Measurements from ENCODE around the gene ANKRA2.

Gene ANKRA2

DNA sequence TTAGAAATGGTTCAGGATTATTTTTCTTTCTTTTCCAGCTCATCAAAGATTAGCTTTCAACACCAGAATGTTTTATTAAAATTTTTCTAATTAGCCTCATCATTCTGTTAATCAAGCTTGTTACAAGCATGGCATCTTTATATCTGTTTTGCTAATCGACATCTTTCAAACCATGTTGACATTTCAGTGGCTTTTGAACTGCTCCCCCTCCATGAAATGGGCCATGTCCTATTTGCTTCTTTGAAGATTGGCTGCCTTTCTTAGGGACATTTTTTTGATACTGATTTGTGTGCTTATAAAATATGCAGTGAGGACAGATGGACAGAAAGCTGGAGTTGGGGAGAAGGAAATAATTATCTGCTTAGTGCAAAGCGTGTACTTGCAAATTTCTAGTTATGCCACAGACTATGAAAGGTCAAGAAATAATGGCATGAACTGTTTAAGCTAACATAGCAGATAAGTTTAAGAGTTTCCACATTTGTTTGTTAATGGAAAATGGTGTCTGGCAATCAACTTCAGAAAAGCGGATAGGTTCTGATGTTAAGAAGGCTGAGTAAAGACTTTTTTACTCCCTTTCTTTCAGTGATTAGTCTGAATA is 39.7 kb downstream of the ANKRA2 start:
- TF ChIP-seq TARDBP (IDR thresholded peaks at IDR 0.05), result no peak
- no peak for TF ChIP-seq L3MBTL2 (conservative IDR thresholded peaks at IDR 0.05)
- no peak for TF ChIP-seq BHLHE40 (IDR thresholded peaks at IDR 0.05; ENCODE audit: borderline replicate concordance)
- no peak for TF ChIP-seq HDGF (IDR thresholded peaks at IDR 0.05; ENCODE audit: borderline replicate concordance)
- TF ChIP-seq FOXA1 (IDR thresholded peaks at IDR 0.05), result no peak
- TF ChIP-seq CTBP1 (IDR thresholded peaks at IDR 0.05; ENCODE audit: borderline replicate concordance), result no peak
- TF ChIP-seq ELF4 (IDR thresholded peaks at IDR 0.05), result no peak
- TF ChIP-seq ZNF384 (IDR thresholded peaks at IDR 0.05), result no peak
- TF ChIP-seq FOXM1 (IDR thresholded peaks at IDR 0.05; ENCODE audit: borderline replicate concordance), result no peak
- TF ChIP-seq SP1 (IDR thresholded peaks at IDR 0.05), result no peak
- TF ChIP-seq NFRKB (IDR thresholded peaks at IDR 0.05), result no peak
- no peak for TF ChIP-seq SUZ12 (IDR thresholded peaks at IDR 0.05)
- TF ChIP-seq FOXK2 (IDR thresholded peaks at IDR 0.05), result no peak
- TF ChIP-seq ARNT (IDR thresholded peaks at IDR 0.05), result no peak
- TF ChIP-seq, protein P1, sequence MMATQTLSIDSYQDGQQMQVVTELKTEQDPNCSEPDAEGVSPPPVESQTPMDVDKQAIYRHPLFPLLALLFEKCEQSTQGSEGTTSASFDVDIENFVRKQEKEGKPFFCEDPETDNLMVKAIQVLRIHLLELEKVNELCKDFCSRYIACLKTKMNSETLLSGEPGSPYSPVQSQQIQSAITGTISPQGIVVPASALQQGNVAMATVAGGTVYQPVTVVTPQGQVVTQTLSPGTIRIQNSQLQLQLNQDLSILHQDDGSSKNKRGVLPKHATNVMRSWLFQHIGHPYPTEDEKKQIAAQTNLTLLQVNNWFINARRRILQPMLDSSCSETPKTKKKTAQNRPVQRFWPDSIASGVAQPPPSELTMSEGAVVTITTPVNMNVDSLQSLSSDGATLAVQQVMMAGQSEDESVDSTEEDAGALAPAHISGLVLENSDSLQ (IDR thresholded peaks at IDR 0.05), result no peak
- no peak for TF ChIP-seq LEF1 (IDR thresholded peaks at IDR 0.05; ENCODE audit: borderline replicate concordance)
- CTCF ChIA-PET, result no interaction called here
- POLR2A ChIA-PET, result interaction anchor here (0.8 kb wide), 1 partner anchor 28 kb away, joined by 3 read pairs; the partner anchor contains the start of gene BTF3
- DNase-seq (ENCODE audit: extremely low spot score), result no peak

DNA sequence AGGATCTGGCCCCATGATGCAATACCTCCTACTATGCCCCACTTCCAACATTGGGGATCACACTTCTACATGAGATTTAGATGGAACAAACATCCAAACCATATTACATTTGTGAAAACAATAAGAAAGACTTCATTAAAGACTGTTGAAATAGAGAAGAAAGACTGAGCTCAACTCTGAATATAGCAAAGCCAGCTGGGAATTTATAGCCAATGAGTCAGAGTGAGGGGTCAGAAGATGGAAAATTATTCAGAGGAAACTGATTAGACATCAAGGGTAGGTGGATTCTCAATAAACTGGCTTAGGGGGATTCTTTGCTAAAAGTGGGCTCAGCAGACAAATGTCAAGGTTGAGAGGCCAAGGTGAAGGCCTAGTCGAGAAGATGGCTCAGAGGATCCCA is 41.6 kb downstream of the ANKRA2 start:
- no peak for DNase-seq (ENCODE audit: extremely low spot score)
- TF ChIP-seq FOXM1 (IDR thresholded peaks at IDR 0.05; ENCODE audit: borderline replicate concordance), result no peak
- no peak for TF ChIP-seq ZNF384 (IDR thresholded peaks at IDR 0.05)
- TF ChIP-seq LEF1 (IDR thresholded peaks at IDR 0.05; ENCODE audit: borderline replicate concordance), result no peak
- TF ChIP-seq HDGF (IDR thresholded peaks at IDR 0.05; ENCODE audit: borderline replicate concordance), result no peak
- no peak for TF ChIP-seq ELF4 (IDR thresholded peaks at IDR 0.05)
- TF ChIP-seq NFRKB (IDR thresholded peaks at IDR 0.05), result no peak
- no peak for TF ChIP-seq BHLHE40 (IDR thresholded peaks at IDR 0.05; ENCODE audit: borderline replicate concordance)
- TF ChIP-seq, protein P1 (IDR thresholded peaks at IDR 0.05), result no peak
- no peak for TF ChIP-seq FOXA1 (IDR thresholded peaks at IDR 0.05)
- no peak for TF ChIP-seq CTBP1 (IDR thresholded peaks at IDR 0.05; ENCODE audit: borderline replicate concordance)
- TF ChIP-seq L3MBTL2 (conservative IDR thresholded peaks at IDR 0.05), result no peak
- TF ChIP-seq TARDBP (IDR thresholded peaks at IDR 0.05), result no peak
- TF ChIP-seq SUZ12 (IDR thresholded peaks at IDR 0.05), result no peak
- TF ChIP-seq SP1 (IDR thresholded peaks at IDR 0.05), result no peak
- TF ChIP-seq FOXK2 (IDR thresholded peaks at IDR 0.05), result no peak
- TF ChIP-seq ARNT (IDR thresholded peaks at IDR 0.05), result no peak
- POLR2A ChIA-PET, result no interaction called here
- CTCF ChIA-PET, result no interaction called here

DNA sequence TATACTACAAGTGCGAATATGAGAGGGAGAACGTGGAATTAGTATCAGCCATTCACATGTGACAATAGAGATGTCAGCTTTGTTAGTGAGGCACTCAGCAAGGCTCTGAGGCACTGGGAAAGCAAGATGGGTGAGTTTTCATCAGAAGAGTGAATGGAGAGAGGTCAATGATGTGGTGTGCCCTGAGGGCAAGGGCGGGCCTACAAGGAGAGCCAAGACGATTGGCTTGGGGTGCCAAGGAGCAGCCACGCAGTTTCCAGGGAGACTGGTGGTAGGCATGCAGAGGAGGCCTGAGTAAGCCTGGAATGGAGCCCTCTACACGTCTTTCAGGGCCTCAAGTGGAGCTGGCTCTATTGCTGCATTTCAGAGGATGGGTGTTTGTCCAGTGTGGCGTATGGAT is 42.5 kb downstream of the ANKRA2 start:
- ChIA-PET CTCF (interaction anchor here (0.6 kb wide), 1 partner anchor 314 kb away, joined by 5 read pairs; no protein-coding TSS in a partner anchor), POLR2A (no interaction called here)
- TF ChIP-seq HDGF (IDR thresholded peaks at IDR 0.05; ENCODE audit: borderline replicate concordance) (no peak), NFRKB (IDR thresholded peaks at IDR 0.05) (no peak), SUZ12 (IDR thresholded peaks at IDR 0.05) (no peak), FOXA1 (IDR thresholded peaks at IDR 0.05) (no peak), L3MBTL2 (conservative IDR thresholded peaks at IDR 0.05) (no peak), LEF1 (IDR thresholded peaks at IDR 0.05; ENCODE audit: borderline replicate concordance) (no peak), BHLHE40 (IDR thresholded peaks at IDR 0.05; ENCODE audit: borderline replicate concordance) (no peak), TARDBP (IDR thresholded peaks at IDR 0.05) (no peak)
- TF ChIP-seq, protein P1 (IDR thresholded peaks at IDR 0.05), result no peak
- DNase-seq (ENCODE audit: extremely low spot score), result no peak

DNA sequence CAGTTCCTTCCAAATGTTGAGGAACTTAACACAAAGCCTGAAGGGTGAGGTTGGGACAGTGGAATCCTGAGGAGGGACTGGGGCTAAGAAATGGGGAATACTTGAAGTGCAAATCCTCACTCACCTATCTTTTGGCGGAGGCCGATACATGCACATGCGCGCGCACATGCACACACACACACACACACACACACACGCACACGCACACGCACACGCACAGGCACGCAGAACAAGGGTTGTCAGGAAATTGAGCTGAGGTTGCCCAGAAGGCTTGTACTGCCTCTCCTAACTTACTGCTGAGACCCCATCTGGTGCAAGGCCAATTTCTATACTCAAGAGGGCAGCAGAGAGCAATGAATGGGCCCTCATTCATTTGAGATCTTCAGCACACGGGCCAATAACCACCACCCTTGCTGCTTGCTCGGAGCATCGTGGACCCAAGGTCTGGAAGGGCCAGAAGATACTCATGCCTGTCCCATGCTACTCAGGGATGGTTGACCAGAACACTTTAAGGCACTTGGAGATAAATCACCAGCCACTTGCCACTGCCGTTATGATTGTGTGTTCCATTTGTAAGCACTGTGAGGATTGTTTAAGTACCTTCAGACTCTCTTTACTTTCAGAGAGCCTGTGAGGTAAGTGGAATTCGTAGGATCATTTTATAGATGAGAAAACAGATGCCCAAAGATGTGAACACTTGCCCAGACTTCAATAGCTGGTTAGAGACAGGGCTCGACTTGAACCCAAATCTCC is 45.7 kb downstream of the ANKRA2 start:
- ChIA-PET CTCF (interaction anchor here (0.6 kb wide), 2 partner anchors 277 to 1079 kb away, joined by 3 read pairs; no protein-coding TSS in a partner anchor), POLR2A (interaction anchor here (0.6 kb wide), 1 partner anchor 10 kb away, joined by 3 read pairs; no protein-coding TSS in a partner anchor)
- DNase-seq (ENCODE audit: extremely low spot score), result peak; percentile 87

More for the DNA sequence above, 45.7 kb downstream of the ANKRA2 start:
- TF ChIP-seq ARNT (IDR thresholded peaks at IDR 0.05) (no peak), SUZ12 (IDR thresholded peaks at IDR 0.05) (no peak), BHLHE40 (IDR thresholded peaks at IDR 0.05; ENCODE audit: borderline replicate concordance) (no peak), SP1 (IDR thresholded peaks at IDR 0.05) (no peak), L3MBTL2 (conservative IDR thresholded peaks at IDR 0.05) (no peak), ELF4 (IDR thresholded peaks at IDR 0.05) (no peak), CTBP1 (IDR thresholded peaks at IDR 0.05; ENCODE audit: borderline replicate concordance) (no peak), FOXA1 (IDR thresholded peaks at IDR 0.05) (no peak)
- TF ChIP-seq, protein P1 (IDR thresholded peaks at IDR 0.05), result no peak

Measured in HEK293T (cell line).